Caco-2 (cell line): ENCODE measurements around the gene FABP1. TPM values are rescaled to one million over a fixed set of nuclear protein-coding genes. Genes with fewer than 3 reads are reported as not detected.
A peak's percentile ranks its signal among the peaks of the same experiment; 100 is the strongest.

Experiments
- BruUV-seq: library from RNA; stranded (reverse); fragments of 400-500 nt; replicated peaks from 2 replicates; lab custom pipeline; 2021; lab: Mats Ljungman, UMichigan
- CTCF ChIA-PET: fragments of 300-600 bp; sonication (Branson Sonifier 250); formaldehyde crosslinking; loops from one replicate; lab custom pipeline; 2022; ENCODE audit warnings: antibody characterized with exemption; lab: Charles Lee
- POLR2A ChIA-PET: fragments of 300-600 bp; sonication (Branson Sonifier 250); formaldehyde crosslinking; loops from one replicate; lab custom pipeline; 2022; ENCODE audit warnings: antibody characterized with exemption; lab: Charles Lee
- DNase-seq, 2 experiments: peaks; one replicate each; pipeline versions ENCODE4 v3.0.0 to v3.0.0-alpha.2; 2020 to 2022
- H3K27me3 ChIP-seq: replicated peaks from 2 replicates; pipeline ENCODE4 v1.6.0; 2011; ENCODE audit warnings: low read length; ENCODE audit not compliant: control insufficient read depth, insufficient read depth
- H3K36me3 ChIP-seq: 2 replicates; pipeline ENCODE4 v1.5.1; 2011; ENCODE audit warnings: low read length; ENCODE audit not compliant: control insufficient read depth, insufficient read depth
- H3K4me1 ChIP-seq: fragments of 250-450 bp; sonication (Bioruptor Pico); 2 replicates; pipeline ENCODE4 v1.5.1; 2020; ENCODE audit warnings: mild to moderate bottlenecking
- H3K4me3 ChIP-seq: 2 replicates; pipeline ENCODE4 v1.5.1; 2011; ENCODE audit warnings: low read depth, mild to moderate bottlenecking, control low read depth, low read length
- H3K9me3 ChIP-seq: fragments of 250-450 bp; sonication (Bioruptor Pico); 2 replicates; pipeline ENCODE4 v1.5.1; 2020; ENCODE audit warnings: mild to moderate bottlenecking, moderate library complexity
- H3K27ac Mint-ChIP-seq: one replicate; pipeline ENCODE4 v1.8.0; 2022; ENCODE audit warnings: mixed read lengths; ENCODE audit not compliant: unreplicated experiment
- H3K27me3 Mint-ChIP-seq: one replicate; pipeline ENCODE4 v1.8.0; 2022; ENCODE audit warnings: mixed read lengths; ENCODE audit not compliant: insufficient read depth, unreplicated experiment
- H3K36me3 Mint-ChIP-seq: one replicate; pipeline ENCODE4 v1.8.0; 2022; ENCODE audit warnings: mild to moderate bottlenecking, mixed read lengths; ENCODE audit not compliant: insufficient read depth, unreplicated experiment
- H3K4me1 Mint-ChIP-seq: one replicate; pipeline ENCODE4 v1.8.0; 2022; ENCODE audit warnings: low read depth, mixed read lengths; ENCODE audit not compliant: unreplicated experiment
- H3K4me3 Mint-ChIP-seq: one replicate; pipeline ENCODE4 v1.8.0; 2022; ENCODE audit warnings: mild to moderate bottlenecking, moderate library complexity, mixed read lengths; ENCODE audit not compliant: unreplicated experiment
- H3K9me3 Mint-ChIP-seq: one replicate; pipeline ENCODE4 v1.8.0; 2022; ENCODE audit warnings: mixed read lengths; ENCODE audit not compliant: unreplicated experiment
- intact Hi-C: fragments of 100-400 bp; cut with micrococcal nuclease; formaldehyde crosslinking; loops from one replicate; pipeline ENCODE4 v1.10.0; 2022; ENCODE audit not compliant: unreplicated experiment
- total RNA-seq: library from RNA; stranded (reverse); gene quantifications from 2 replicates; pipeline ENCODE4 v1.2.3, GENCODE V29; 2022
- TF ChIP-seq, protein P1 (sequence below), 2 experiments: fragments of 200-600 bp in 1 of 2; IDR thresholded peaks; 1 replicate in 1 of 2; 2 replicates in 1 of 2; pipeline versions ENCODE4 v1.5.1 to v1.8.0; 2011 to 2022; ENCODE audit warnings: antibody characterized with exemption in 1 of 2, control low read depth in 1 of 2, inconsistent platforms in 1 of 2, low read depth in 1 of 2, low read length in 1 of 2, mild to moderate bottlenecking in 1 of 2, moderate library complexity in 1 of 2; ENCODE audit not compliant: insufficient read depth in 1 of 2, severe bottlenecking in 1 of 2, unreplicated experiment in 1 of 2

FABP1 gene
- total RNA-seq, 1 experiment from 2014 or later, result 44.5 TPM

DNA sequence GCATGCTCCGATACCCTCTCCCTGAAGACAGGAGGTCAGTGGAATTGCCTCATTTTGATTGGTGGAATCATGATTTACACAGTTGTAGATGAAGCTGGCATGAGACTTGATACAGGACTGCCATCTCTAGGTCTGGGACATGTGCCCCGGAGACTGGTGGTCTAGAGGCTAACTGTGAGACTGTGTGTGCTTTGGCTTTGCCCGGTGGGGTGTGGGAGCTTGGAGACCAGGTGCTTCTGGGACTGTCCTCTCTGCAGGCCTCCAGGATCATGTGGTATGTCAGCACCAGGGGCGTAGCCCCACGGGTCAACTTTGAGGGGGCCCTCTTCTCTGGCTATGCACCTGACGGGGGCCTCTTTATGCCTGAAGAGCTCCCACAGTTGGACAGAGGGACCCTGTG is 45.0 kb upstream of the FABP1 start:
- CTCF ChIA-PET, result interaction anchor here (1.8 kb wide), 1 partner anchor 113 kb away, joined by 13 read pairs; no protein-coding TSS in a partner anchor

DNA sequence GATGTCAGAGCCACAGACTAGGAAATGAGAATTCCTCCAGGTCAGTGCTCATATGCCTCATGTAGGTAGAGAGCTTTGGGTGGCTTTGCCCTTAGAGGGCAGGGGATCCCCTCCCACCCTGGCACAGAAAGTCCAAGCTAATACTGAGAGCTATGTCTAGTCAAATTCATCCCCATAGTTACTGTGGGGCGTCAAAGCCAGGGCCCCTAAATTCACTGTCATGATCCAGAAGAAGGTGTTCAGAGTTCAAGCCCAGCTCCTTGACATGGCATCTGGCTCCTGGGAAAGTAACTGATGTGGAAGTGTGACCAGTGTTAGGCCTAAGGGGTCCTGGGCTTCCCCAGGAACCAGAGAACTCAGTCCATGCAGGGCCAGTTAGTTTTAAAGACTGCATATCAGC is 44.1 kb upstream of the FABP1 start:
- H3K4me1 Mint-ChIP-seq, result peaks cover 7% of the 10 kb centered on the region
- ChIA-PET CTCF (no interaction called here), POLR2A (no interaction called here)
- Histone ChIP-seq H3K4me3 (no peak overlapping the region), H3K36me3 (no peaks in the 10 kb centered on the region), H3K4me1 (no peaks in the 10 kb centered on the region), H3K9me3 (peaks cover 9% of the 10 kb centered on the region; the same call in 1 of the 2 replicates), H3K27me3 (no peaks in the 10 kb centered on the region)
- DNase-seq, result no peak
- no peak overlapping the region for H3K27ac Mint-ChIP-seq
- BruUV-seq, result no TSS peak
- TF ChIP-seq, protein P1, sequence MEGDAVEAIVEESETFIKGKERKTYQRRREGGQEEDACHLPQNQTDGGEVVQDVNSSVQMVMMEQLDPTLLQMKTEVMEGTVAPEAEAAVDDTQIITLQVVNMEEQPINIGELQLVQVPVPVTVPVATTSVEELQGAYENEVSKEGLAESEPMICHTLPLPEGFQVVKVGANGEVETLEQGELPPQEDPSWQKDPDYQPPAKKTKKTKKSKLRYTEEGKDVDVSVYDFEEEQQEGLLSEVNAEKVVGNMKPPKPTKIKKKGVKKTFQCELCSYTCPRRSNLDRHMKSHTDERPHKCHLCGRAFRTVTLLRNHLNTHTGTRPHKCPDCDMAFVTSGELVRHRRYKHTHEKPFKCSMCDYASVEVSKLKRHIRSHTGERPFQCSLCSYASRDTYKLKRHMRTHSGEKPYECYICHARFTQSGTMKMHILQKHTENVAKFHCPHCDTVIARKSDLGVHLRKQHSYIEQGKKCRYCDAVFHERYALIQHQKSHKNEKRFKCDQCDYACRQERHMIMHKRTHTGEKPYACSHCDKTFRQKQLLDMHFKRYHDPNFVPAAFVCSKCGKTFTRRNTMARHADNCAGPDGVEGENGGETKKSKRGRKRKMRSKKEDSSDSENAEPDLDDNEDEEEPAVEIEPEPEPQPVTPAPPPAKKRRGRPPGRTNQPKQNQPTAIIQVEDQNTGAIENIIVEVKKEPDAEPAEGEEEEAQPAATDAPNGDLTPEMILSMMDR (IDR thresholded peaks at IDR 0.05; ENCODE audit: insufficient read depth in 1 of 2, low read depth in 1 of 2, low read length in 1 of 2, severe bottlenecking in 1 of 2, unreplicated experiment in 1 of 2), result no peak
- H3K4me3 Mint-ChIP-seq, result peak overlapping the region; percentile 78
- H3K9me3 Mint-ChIP-seq, result no peaks in the 10 kb centered on the region
- intact Hi-C loops, result no loop called here
- peaks cover 8% of the 10 kb centered on the region for H3K36me3 Mint-ChIP-seq
- no peaks in the 10 kb centered on the region for H3K27me3 Mint-ChIP-seq

More for the DNA sequence above, 45.0 kb upstream of the FABP1 start:
- H3K4me1 ChIP-seq, result no peaks in the 10 kb centered on the region
- no peak overlapping the region for H3K4me3 ChIP-seq
- no peaks in the 10 kb centered on the region for H3K27me3 ChIP-seq
- intact Hi-C loops, result no loop called here
- peaks cover 7% of the 10 kb centered on the region for H3K4me1 Mint-ChIP-seq
- no peak for DNase-seq
- no peaks in the 10 kb centered on the region for H3K27me3 Mint-ChIP-seq
- H3K9me3 Mint-ChIP-seq, result no peaks in the 10 kb centered on the region
- H3K27ac Mint-ChIP-seq, result no peak overlapping the region
- POLR2A ChIA-PET, result no interaction called here
- peaks cover 5% of the 10 kb centered on the region; the same call in 1 of the 2 replicates for H3K9me3 ChIP-seq
- H3K36me3 Mint-ChIP-seq, result peaks cover 8% of the 10 kb centered on the region
- TF ChIP-seq, protein P1 (IDR thresholded peaks at IDR 0.05; ENCODE audit: insufficient read depth in 1 of 2, low read depth in 1 of 2, low read length in 1 of 2, severe bottlenecking in 1 of 2, unreplicated experiment in 1 of 2), result no peak
- no TSS peak for BruUV-seq
- H3K4me3 Mint-ChIP-seq, result no peak overlapping the region
- no peaks in the 10 kb centered on the region for H3K36me3 ChIP-seq

DNA sequence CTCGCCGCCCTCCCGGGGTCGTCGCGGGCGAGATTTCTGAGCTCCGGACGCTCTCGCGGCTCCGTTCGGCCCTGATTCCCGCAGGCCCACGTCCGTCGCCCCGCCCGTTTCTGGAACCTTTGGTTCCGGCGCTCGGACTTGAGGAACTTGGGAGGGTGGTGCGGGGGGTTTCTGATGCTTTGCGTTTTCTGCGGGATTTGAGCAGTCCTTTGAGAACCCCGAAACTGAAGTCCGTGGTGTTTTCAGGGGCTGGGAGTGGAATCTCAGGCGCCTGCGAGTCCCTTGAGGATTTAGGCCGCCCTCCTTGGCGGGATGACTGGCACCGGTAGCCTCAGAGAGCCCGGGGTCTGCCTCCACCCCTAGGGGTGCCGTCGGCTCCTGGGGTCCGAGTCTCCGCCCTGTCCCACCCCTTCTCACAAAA is 42.6 kb upstream of the FABP1 start:
- intact Hi-C loops, result no loop called here
- Histone ChIP-seq H3K4me1 (no peaks in the 10 kb centered on the region), H3K36me3 (no peaks in the 10 kb centered on the region), H3K4me3 (peak overlapping the region; percentile 49), H3K27me3 (no peaks in the 10 kb centered on the region), H3K9me3 (peaks cover 9% of the 10 kb centered on the region; the same call in 1 of the 2 replicates)
- TF ChIP-seq, protein P1 (IDR thresholded peaks at IDR 0.05; ENCODE audit: insufficient read depth in 1 of 2, low read depth in 1 of 2, low read length in 1 of 2, severe bottlenecking in 1 of 2, unreplicated experiment in 1 of 2), result no peak
- Mint-ChIP-seq H3K4me1 (peaks cover 7% of the 10 kb centered on the region), H3K4me3 (peak overlapping the region; percentile 78), H3K27me3 (no peaks in the 10 kb centered on the region), H3K36me3 (peaks cover 8% of the 10 kb centered on the region), H3K27ac (peak overlapping the region; percentile 78), H3K9me3 (no peaks in the 10 kb centered on the region)
- POLR2A ChIA-PET, result interaction anchor here (0.7 to 1.2 kb wide), 3 partner anchors 31 to 300 kb away, joined by 3 to 10 read pairs (median 5); no protein-coding TSS in a partner anchor
- BruUV-seq, result no TSS peak
- no peak for DNase-seq
- CTCF ChIA-PET, result interaction anchor here (0.6 to 1.8 kb wide), 3 partner anchors 10 to 499 kb away, joined by 4 to 6 read pairs (median 6); no protein-coding TSS in a partner anchor
